Left colon (tissue), 2 donors: ENCODE data around the gene UBE2QL1. TPM values are rescaled to one million over a fixed set of nuclear protein-coding genes. Genes with fewer than 3 reads are reported as not detected.

Experiments used
- ATAC-seq: fragments of 200-7000 bp; cut with Tn5 transposase; one replicate; pipeline ENCODE4 v1.9.1; 2020; ENCODE audit warnings: mild to moderate bottlenecking, moderate library complexity
- DNase-seq, 2 donors: peaks; one replicate each; pipeline ENCODE4 v3.0.0-alpha.2; 2020
- intact Hi-C, 2 donors: fragments of 100-400 bp; cut with DNase I in 1 of 2; cut with micrococcal nuclease in 1 of 2; formaldehyde crosslinking; loops; one replicate each; pipeline versions ENCODE4 v1.11.2 to v1.14.0; 2022; cut with DNase I, micrococcal nuclease
- total RNA-seq, 2 donors: library from RNA; stranded (reverse); fragmentation: NEBNext Ultra II Directional; extraction: Animal tissue kit (Norgen Biotek cat#: 25700); gene quantifications; one replicate each; pipeline ENCODE4 v1.2.1, GENCODE V29; 2021
- donor health status: DM: no; HTN: no; CAD: no.
- donor health status: DM: yes; HTN: yes; CAD: no.

The UBE2QL1 gene
- total RNA-seq, 2 donors from 2014 or later, result 0.15 to 0.73 TPM

DNA sequence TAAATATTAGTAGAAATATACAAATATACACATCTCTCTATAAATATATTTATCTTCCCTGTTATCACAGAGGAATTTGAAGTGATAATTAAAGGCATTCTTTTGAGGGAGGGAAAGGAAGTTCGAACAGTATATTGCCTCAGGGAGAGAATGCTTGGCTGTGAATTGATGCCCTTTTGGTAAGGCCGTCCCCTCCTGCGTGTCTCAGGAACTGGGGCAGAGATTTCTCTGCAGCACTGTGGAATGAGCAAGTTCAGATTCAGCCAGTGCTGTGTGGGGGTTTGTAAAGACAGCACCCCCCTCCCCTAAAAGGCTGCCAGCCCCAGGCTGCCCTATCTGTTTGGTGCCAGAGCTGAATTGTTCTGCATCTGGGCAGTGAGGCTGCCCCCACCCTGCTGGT lies 42.0 kb downstream of the UBE2QL1 start:
- intact Hi-C loops, result no loop called here
- no peak for DNase-seq
- no peak for ATAC-seq

DNA sequence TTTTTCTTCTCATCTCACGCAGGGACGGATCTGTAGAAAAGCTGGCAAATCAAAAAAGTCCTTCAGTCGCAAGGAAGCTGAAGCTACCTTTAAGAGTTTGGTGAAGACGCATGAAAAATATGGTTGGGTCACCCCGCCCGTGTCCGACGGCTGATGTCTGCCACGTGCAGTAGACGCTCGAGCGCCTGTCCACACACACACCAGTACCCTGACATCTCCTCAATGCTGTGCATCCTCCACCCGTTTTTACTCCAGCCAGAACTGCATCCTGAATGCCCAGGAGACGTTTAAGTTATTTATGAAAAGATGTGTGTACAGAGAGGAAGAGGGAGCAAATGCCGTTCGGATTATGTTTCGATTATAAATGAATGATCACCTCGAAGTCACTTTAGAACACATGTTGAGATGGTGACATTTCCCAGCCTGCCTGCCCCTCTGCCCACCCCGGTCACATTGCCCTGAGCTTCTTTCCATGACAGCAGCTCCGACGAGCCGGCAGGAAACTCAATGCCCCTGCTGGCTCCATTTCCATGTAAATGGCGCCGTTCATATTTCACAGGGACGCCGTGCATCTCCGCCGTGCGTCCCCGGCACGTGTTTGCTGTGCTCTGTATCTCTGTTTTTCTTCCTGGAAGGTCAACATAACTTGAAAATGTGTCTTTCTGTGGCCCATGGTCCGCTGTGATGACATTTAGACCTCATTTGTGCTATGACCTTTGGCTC lies 42.7 kb downstream of the UBE2QL1 start:
- intact Hi-C loops, result no loop called here
- ATAC-seq (no peak), DNase-seq (no peak)

DNA sequence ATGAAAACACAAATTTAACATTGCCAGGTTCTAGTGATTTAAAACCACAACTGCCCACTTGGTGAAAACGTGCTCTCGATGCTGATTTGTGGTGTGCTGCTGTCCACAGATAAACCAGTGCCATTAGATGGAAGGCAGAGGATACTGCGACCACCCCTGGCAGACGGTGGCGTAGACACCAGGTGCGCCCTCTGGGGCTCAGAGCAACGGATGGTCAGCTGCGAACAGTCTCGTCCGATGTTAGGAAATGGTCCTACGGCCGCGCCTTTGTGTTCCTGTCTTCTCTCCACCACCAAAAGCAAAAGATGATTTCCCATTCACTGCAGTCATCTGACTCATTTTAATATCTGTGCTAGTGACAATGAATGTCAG lies 43.2 kb downstream of the UBE2QL1 start:
- ATAC-seq (no peak), DNase-seq (no peak)
- intact Hi-C loops, result no loop called here

DNA sequence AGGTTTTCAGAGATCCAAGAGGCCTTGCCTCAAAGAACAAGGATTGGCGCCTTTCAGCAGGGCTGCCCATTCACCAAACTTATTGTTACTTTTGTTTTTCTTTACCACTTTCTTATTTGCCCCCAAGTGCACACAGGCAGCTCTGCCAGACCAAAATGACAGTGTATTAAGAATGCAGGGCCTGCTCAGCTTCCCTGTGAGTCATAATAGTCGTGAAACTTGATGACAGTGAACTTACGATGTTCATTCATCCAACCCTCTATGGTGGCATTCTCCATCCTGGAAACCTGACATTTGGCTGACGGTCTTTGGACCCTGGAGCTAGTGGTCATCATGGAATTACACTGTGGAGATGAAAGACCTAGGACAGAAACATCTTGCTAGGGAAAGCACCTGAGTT lies 44.3 kb downstream of the UBE2QL1 start:
- intact Hi-C loops, result no loop called here
- DNase-seq (no peak), ATAC-seq (no peak)

DNA sequence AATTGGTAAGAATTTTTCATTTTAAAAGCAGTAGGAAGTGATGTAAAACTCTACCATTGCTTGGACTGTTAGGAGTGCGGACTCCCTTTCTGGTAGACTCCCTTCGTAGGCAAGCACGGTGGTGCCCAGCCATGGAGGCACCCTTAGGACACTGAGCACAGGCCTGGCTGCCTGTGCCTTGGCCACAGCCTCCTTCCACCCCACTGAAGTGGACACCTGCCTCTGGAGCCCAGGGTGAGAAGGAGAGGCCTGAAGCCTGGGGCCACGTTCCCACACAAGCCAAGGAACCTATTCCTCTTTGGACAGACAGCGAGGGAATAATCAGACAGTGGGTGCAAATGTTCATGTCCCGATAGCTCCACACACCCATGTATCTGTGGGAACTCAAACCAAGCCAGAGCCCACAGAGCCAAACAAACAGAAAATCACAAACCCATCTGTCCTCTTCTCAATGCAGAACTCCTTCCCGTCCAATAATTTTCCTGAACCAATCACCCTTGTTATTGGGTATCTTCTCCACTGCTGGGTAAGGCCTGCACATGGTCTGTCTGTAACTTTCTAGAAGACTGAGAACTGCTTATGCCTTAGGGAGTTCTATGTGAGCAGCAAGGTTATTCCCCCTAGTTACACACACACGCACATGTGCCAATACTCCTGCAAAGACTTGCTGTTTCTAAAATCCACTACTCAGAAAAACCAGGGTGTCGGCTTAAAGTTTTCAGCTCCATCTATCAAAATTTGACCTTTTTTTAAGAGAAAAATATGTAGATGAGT lies 45.2 kb downstream of the UBE2QL1 start:
- DNase-seq (no peak), ATAC-seq (no peak)
- intact Hi-C loops, result no loop called here

DNA sequence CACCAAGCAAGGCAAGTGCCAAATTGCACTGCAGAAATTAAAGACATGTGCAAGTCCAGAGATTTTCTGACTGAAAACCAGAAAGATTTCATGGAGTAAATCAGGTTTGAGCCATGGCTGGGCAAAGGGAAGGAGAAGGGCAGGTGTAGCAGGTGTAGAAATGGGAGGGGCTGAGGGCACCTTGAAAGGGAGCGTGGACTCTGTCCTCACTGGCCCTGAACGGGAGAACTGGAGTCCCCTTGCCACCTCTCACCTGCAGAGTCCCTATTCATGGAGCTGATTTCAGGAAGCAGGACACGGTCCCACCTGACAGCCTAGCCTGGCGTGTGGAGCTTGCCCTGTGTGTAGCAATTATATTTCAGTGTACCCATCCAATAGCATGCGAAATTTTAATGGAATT lies 46.3 kb downstream of the UBE2QL1 start:
- ATAC-seq, result no peak
- intact Hi-C loops, result no loop called here
- no peak for DNase-seq

DNA sequence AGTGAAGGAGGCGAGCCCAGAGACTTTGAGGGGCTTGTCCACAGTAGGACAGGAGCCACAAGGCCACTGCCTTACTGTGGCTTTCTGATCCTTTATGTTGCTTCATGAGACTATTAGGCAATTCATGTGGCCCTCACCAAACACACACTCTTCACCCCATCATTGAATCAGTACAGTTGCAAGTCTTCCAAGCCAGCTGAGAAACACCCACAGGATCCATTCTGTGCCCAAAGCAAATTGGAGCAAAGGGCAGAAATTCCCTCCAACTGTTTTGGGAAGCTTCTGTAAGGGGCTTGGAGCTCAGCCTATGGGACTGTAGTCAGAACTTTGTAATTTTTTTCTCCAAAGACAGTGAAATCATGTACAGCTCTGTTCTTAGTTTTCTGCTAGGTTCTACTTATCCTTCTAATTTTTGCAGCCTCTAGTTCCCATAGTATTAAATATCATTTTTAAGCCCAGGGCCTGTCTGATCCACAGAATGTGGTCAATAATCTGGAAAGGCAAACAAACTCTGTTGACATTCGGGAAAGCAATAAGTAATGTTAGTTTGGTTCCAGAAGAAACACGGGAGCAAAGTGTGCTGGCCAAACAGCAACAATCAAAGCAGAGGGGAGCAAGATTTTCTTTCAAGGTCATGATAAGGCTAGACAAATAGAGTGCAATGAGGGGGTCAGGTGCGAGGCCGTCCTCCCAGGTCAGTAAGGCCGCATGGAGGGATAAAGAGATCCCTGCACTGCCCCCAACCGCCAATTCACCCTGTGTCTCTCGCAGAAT lies 47.0 kb downstream of the UBE2QL1 start:
- intact Hi-C loops, result no loop called here
- ATAC-seq (no peak), DNase-seq (no peak)

DNA sequence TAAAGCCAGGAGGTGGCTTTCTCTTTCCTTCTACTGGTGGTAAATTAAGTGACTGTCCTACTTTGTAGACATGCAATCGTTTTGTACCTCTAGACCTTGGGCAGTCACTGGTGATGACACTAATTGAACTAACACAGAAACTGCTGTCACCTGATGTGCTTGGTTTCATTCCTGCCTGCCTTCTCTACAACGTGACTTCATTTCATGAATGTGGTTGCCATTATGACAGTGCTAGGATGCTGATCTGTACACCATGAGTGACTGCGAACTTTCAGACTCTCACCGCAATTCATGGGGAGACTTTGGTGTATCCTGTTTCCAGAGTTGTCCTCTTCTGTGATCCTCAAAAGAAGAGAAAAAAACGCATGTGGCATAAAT lies 47.5 kb downstream of the UBE2QL1 start:
- DNase-seq (no peak), ATAC-seq (no peak)
- intact Hi-C loops, result no loop called here

DNA sequence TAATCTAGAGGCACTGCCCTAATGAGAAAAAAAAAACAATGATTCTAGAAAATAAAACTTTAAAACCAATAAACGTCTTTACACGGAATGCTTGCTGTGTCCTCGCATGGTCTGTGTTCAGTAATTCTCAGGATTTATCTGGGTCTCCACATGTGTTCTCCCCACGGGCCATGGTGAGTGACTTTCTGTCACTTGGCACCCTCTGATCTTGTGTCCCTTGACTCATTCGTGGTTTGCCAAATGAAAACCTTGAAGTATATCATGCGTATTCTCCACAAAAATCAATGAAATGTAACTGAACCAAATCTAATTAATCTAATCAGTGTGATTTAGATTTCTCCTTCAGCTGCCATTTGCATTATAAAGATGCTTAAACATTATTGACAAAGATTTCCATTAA lies 48.0 kb downstream of the UBE2QL1 start:
- intact Hi-C loops, result no loop called here
- no peak for ATAC-seq
- DNase-seq, result no peak

DNA sequence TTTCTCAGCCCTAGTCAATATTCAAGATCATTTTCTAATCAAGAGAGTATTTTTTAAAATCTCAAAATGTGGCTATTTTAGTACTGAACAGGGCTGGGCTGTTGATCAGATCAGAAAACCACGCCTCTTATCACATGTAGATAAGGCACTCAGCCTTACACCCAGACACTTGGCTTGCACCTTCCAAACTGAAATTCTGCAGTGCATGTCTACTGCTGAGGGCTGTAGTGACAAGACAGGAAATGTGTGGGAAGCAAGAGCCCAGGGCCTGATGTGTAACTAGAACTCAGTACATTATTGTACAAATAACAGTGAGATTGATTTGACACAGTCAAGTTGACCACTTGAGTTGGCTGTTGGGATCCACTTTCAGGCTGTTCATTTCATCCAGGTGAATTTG lies 48.6 kb downstream of the UBE2QL1 start:
- DNase-seq (no peak), ATAC-seq (no peak)
- intact Hi-C loops, result no loop called here

DNA sequence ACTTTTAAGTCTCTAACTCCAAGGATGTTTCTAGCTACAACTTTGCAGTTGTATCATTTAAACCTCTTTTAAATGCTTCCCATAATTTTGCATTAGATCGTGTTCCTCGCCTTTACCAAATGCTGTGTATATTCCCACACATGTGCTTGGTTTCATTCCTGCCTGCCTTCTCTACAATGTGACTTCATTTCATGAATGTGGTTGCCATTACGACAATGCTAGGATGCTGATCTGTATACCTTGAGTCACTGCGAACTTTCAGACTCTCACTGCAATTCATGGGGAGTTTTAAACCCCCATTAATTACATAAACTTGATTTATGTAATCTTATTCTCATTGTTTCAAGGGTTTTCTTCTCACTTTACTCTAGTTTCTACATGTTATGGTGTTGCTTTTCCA lies 50.3 kb downstream of the UBE2QL1 start:
- intact Hi-C loops, result no loop called here
- ATAC-seq, result no peak
- no peak for DNase-seq

DNA sequence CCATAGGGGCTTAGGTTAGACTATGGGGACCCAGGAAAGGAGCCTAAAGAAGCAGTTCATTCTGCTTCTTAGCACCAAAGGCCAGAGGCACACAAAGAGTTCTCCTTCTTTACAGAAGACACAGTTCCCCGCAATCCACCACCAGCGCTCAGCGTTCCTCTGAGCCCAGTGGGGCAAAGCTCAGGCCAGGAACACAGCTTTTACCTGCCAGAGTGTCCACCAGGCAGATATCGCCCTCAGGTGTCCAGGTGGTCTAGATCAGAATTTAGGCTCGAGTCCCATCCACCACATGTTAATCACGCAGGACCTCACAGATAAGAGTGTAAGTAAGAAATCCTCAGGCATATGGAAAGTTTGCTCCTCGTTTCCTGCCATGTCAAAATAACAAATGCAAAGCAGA lies 53.0 kb downstream of the UBE2QL1 start:
- intact Hi-C loops, result no loop called here
- no peak for DNase-seq
- no peak for ATAC-seq

DNA sequence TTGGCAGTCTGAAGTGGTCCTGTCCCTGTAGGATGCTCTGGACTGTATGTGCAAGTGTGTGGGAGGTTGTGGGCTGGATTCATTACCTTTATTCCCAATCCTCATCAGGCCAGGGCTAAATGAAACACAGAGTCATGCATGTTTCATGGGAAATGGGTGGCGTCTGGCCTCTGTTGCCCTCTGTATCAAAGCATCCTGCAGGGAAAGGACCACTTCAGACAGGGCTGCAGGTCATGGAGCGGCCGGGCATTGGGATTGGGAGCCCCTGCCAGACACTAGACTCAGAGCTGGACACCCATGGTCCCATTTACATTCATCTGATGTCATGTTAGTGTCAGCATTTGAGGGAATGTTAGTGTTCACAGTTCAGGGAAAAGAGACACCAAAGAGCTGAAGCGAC lies 53.8 kb downstream of the UBE2QL1 start:
- no peak for DNase-seq
- ATAC-seq, result no peak
- intact Hi-C loops, result no loop called here

DNA sequence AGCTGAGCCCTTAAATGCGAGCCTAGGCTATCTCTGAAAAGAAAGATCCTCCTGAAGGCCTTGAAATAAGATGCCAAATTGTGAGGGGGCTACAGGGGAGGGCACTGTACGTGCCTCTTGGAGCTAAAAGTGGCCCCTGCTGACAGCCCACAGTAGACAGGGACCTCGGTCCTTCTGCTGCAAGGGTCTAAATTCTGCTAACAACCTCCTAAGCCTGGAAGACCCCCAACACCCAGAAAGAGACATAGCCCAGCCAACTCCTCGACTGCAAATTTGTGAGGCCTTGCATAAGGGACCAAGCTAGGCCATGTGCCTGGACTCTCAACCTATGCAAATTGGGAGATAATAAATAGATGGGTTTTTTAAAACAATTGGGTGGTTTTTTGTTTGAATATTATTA lies 54.7 kb downstream of the UBE2QL1 start:
- intact Hi-C loops, result no loop called here
- no peak for ATAC-seq

DNA sequence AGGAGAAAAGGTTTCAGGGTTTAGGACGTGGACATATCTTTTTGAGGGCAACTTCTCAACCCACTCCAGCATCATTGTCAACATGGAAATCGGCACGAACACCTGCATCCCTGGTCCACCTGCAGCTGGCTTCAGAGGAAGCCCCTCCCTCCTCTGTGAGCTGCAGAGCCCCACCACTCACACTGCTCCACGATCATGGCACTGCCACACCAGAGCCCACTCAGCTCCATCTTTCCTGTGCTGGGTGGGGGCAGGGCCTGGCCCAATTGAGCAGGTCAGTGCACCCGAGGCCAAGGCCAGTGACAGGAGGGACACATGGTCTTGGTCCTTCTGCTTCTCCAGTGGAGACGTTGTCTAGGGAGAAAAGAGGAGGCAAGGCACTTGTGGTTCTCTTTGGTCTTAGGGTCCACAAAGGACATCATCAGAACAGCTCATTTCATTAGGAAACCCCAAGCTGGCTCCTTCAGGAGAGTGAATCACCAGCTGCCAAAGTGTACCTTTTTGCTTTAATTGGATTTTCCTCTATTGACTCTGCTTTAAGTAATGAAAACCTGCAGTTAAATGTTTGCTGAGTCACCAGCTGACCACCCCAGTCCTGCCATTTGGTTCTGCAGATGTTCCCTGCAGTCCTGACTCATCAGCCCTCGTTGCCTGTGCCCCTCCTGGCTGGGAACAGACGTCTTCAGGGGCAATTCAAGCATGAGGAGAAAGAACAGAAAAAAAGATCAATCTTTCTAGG lies 56.2 kb downstream of the UBE2QL1 start:
- intact Hi-C loops, result no loop called here
- no peak for ATAC-seq
- DNase-seq, result no peak

More for the DNA sequence above, 54.7 kb downstream of the UBE2QL1 start:
- no peak for DNase-seq

DNA sequence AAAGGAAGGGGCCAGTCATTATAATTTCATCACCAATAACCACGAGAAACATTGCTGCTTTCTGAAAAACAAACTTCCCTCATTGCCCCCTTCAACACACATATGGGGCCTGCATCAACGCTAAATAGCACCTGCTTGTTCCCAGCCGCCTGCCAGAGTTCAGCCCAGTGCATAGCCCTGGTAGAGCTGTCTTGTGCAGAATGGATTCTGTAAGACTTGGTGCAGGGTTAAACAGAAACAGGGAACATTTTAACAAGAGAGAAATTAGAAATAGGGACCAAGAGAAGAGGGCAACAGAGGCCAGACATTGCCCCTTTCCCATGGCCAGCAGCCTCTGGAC lies 56.7 kb downstream of the UBE2QL1 start:
- no peak for DNase-seq
- no peak for ATAC-seq
- intact Hi-C loops, result no loop called here

DNA sequence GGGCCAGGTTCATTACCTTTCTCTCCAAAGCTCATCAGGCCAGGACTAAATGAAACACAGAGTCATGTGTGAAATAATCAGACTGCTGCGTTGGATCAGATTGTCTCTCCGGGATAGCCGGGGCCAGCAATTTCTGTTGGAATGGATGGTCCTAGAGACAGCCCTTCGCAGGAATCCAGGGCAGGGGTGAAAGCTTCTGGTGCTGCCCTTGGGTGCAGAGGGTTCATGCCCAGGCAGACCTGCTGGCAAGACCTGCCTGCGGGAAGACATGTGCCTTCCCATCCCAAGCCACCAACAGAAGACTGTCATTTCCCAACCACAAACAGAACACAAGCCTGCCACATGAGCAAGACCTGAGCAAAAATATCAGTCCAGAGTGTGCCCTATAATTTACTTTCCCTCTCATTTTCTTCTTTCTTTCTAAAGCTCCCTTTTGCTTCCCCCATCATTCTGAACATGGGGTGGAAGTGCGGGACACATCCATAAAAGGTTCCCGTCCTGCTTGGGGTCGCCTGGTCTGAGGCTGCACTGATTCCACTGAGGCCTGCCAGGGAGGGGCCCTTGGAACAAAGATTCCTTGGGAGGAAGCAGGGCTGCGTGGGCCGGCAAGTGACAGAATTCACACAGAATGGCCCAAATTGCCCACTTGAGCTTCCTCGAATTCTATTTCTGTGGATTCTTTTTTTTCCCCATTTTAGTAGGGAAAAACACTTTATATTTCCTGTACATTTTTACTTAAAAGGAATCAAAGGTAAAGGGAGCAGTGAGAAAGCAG lies 57.3 kb downstream of the UBE2QL1 start:
- no peak for ATAC-seq
- intact Hi-C loops, result no loop called here
- DNase-seq, result no peak

DNA sequence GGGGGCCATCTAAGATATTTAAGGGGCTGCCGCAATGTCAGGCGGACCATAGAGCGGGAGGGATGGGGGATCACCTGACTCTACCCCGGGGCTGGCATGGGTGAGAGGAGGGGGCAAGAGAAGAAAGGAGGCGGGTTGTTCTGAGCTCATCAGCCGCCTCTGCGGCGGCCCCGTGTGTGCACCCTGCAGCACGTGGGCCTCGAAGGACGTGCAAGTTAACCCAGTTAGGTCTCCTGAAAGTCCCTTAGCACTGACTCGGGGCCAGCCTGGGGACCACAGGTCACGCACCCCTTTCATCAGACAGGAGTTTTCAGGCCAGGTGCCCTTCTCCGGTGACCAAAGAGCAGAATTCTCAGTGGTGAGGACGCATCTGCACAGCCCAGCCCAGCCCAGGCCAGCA lies 58.0 kb downstream of the UBE2QL1 start:
- DNase-seq (no peak), ATAC-seq (no peak)
- intact Hi-C loops, result no loop called here

DNA sequence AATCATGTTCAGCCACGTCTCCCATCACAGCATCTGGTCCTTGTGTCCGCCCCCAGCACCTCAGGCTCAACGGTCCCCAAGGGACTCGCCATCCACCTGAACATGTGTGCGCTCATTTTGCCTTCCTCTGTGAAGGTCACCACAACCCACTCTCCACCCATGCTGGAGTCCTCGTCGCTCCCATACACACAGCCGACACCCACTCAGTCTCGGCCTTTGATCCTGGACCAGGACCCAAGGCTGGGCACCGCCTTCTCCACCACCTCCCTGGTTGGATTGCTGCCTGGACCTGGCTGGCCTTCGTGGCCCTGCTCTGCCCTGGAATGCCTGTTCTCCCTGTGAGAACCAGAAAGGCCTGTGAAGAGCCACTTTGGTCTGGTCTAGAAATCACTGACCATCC lies 60.3 kb downstream of the UBE2QL1 start:
- no peak for ATAC-seq
- DNase-seq, result no peak
- intact Hi-C loops, result no loop called here
